Panc1 (cell line): Measurements from ENCODE around the gene ATP1B3. TPM values are rescaled to one million over a fixed set of nuclear protein-coding genes. Genes with fewer than 3 reads are reported as not detected.

ENCODE experiments used
- ATAC-seq: fragments of 200-7000 bp; cut with Tn5 transposase; 2 replicates; pipeline ENCODE4 v1.9.1; 2020; ENCODE audit warnings: mild to moderate bottlenecking, moderate library complexity
- BruUV-seq: library from RNA; stranded (reverse); fragments of 400-500 nt; replicated peaks from 2 replicates; lab custom pipeline; 2021; lab: Mats Ljungman, UMichigan
- CTCF ChIA-PET: fragments of 300-600 bp; sonication (Branson Sonifier 250); formaldehyde crosslinking; loops from one replicate; lab custom pipeline; 2022; ENCODE audit warnings: antibody characterized with exemption; lab: Charles Lee
- POLR2A ChIA-PET: fragments of 300-600 bp; sonication (Branson Sonifier 250); formaldehyde crosslinking; loops from one replicate; lab custom pipeline; 2022; ENCODE audit warnings: antibody characterized with exemption; lab: Charles Lee
- DNase-seq: peaks from one replicate; pipeline ENCODE4 v3.0.0-alpha.2; 2010; ENCODE audit warnings: low read depth, low spot score
- H3K27ac ChIP-seq: 2 replicates; pipeline ENCODE4 v1.5.1; 2011; ENCODE audit warnings: mild to moderate bottlenecking, low read length, inconsistent platforms
- H3K27me3 ChIP-seq: fragments of 200-500 bp; sonication (Bioruptor generic); 2 replicates; pipeline ENCODE4 v1.6.0; 2014; ENCODE audit warnings: low read length, inconsistent platforms; ENCODE audit not compliant: control insufficient read depth, insufficient read depth
- H3K36me3 ChIP-seq: fragments of 200-500 bp; sonication (Bioruptor generic); 2 replicates; pipeline ENCODE4 v1.5.1; 2014; ENCODE audit warnings: inconsistent platforms, mild to moderate bottlenecking, low read length, moderate library complexity; ENCODE audit not compliant: control insufficient read depth, insufficient read depth
- H3K4me1 ChIP-seq: 2 replicates; pipeline ENCODE4 v1.5.1; 2011; ENCODE audit warnings: inconsistent platforms, mild to moderate bottlenecking, low read length, moderate library complexity; ENCODE audit not compliant: control insufficient read depth, insufficient read depth
- H3K4me3 ChIP-seq, 2 experiments: 2 replicates each; pipeline ENCODE4 v1.5.1; 2011 to 2012; ENCODE audit warnings: low read depth in 2 of 2, low read length in 2 of 2, mild to moderate bottlenecking in 2 of 2, inconsistent platforms in 1 of 2, moderate library complexity in 1 of 2
- H3K9me3 ChIP-seq: fragments of 200-500 bp; sonication (Bioruptor generic); 2 replicates; pipeline ENCODE4 v1.5.1; 2014; ENCODE audit warnings: low read depth, mild to moderate bottlenecking, inconsistent platforms, low read length, moderate library complexity; ENCODE audit not compliant: control insufficient read depth, insufficient read depth
- POLR2AphosphoS5 ChIP-seq: IDR thresholded peaks from 2 replicates; pipeline ENCODE4 v1.6.1; 2012; ENCODE audit warnings: mild to moderate bottlenecking, low read depth, low read length, moderate library complexity
- SIN3A ChIP-seq: IDR thresholded peaks from 2 replicates; pipeline ENCODE4 v1.6.1; 2012; ENCODE audit warnings: low read depth, mild to moderate bottlenecking, low read length, moderate library complexity, borderline replicate concordance; ENCODE audit not compliant: insufficient read depth
- TCF7L2 ChIP-seq: IDR thresholded peaks from 2 replicates; pipeline ENCODE4 v1.6.1; 2011; ENCODE audit warnings: mild to moderate bottlenecking, low read depth, low read length, inconsistent platforms
- in situ Hi-C: cut with HindIII; loops from 2 replicates; pipeline ENCODE4 v1.10.0; 2016; ENCODE audit warnings: low sequenced_read_pairs, low pct_unique_long_range_greater_than_20kb
- intact Hi-C: fragments of 100-400 bp; cut with micrococcal nuclease; formaldehyde crosslinking; loops from one replicate; pipeline ENCODE4 v1.10.0; 2022; ENCODE audit not compliant: unreplicated experiment
- total RNA-seq: library from RNA; stranded (reverse); gene quantifications from one replicate; pipeline ENCODE4 v1.2.1, GENCODE V29; 2021; ENCODE audit not compliant: unreplicated experiment
- TF ChIP-seq, protein P1 (sequence below): fragments of 450-650 bp; IDR thresholded peaks from 2 replicates; pipeline ENCODE4 v1.5.1; 2017; ENCODE audit warnings: mild to moderate bottlenecking
- TF ChIP-seq, protein P2 (sequence below), 2 experiments: IDR thresholded peaks; 2 replicates each; pipeline ENCODE4 v1.6.1; 2011 to 2012; ENCODE audit warnings: low read depth in 2 of 2, control low read depth in 1 of 2, low read length in 1 of 2, mild to moderate bottlenecking in 1 of 2, moderate library complexity in 1 of 2; ENCODE audit not compliant: insufficient read depth in 1 of 2

The ATP1B3 gene
- total RNA-seq, 1 experiment from 2014 or later: 201 TPM

GRCh38 chr3:141844812-141845211 lies 31.6 kb upstream of the ATP1B3 start:
- ChIA-PET CTCF (no interaction called here), POLR2A (no interaction called here)
- Histone ChIP-seq H3K4me1 (no peaks in the 10 kb centered on the region), H3K9me3 (no peaks in the 10 kb centered on the region), H3K27ac (no peak overlapping the region), H3K4me3 (no peak overlapping the region), H3K36me3 (no peaks in the 10 kb centered on the region), H3K27me3 (no peaks in the 10 kb centered on the region)
- no peak for DNase-seq
- intact Hi-C loops (no loop called here), in situ Hi-C loops (no loop called here)
- BruUV-seq: no TSS peak
- TF ChIP-seq, protein P1, sequence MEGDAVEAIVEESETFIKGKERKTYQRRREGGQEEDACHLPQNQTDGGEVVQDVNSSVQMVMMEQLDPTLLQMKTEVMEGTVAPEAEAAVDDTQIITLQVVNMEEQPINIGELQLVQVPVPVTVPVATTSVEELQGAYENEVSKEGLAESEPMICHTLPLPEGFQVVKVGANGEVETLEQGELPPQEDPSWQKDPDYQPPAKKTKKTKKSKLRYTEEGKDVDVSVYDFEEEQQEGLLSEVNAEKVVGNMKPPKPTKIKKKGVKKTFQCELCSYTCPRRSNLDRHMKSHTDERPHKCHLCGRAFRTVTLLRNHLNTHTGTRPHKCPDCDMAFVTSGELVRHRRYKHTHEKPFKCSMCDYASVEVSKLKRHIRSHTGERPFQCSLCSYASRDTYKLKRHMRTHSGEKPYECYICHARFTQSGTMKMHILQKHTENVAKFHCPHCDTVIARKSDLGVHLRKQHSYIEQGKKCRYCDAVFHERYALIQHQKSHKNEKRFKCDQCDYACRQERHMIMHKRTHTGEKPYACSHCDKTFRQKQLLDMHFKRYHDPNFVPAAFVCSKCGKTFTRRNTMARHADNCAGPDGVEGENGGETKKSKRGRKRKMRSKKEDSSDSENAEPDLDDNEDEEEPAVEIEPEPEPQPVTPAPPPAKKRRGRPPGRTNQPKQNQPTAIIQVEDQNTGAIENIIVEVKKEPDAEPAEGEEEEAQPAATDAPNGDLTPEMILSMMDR: no peak
- no peak for TF ChIP-seq TCF7L2
- TF ChIP-seq, protein P2, sequence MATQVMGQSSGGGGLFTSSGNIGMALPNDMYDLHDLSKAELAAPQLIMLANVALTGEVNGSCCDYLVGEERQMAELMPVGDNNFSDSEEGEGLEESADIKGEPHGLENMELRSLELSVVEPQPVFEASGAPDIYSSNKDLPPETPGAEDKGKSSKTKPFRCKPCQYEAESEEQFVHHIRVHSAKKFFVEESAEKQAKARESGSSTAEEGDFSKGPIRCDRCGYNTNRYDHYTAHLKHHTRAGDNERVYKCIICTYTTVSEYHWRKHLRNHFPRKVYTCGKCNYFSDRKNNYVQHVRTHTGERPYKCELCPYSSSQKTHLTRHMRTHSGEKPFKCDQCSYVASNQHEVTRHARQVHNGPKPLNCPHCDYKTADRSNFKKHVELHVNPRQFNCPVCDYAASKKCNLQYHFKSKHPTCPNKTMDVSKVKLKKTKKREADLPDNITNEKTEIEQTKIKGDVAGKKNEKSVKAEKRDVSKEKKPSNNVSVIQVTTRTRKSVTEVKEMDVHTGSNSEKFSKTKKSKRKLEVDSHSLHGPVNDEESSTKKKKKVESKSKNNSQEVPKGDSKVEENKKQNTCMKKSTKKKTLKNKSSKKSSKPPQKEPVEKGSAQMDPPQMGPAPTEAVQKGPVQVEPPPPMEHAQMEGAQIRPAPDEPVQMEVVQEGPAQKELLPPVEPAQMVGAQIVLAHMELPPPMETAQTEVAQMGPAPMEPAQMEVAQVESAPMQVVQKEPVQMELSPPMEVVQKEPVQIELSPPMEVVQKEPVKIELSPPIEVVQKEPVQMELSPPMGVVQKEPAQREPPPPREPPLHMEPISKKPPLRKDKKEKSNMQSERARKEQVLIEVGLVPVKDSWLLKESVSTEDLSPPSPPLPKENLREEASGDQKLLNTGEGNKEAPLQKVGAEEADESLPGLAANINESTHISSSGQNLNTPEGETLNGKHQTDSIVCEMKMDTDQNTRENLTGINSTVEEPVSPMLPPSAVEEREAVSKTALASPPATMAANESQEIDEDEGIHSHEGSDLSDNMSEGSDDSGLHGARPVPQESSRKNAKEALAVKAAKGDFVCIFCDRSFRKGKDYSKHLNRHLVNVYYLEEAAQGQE (IDR thresholded peaks at IDR 0.05; ENCODE audit: insufficient read depth in 1 of 2, low read depth in 2 of 2, low read length in 1 of 2): no peak
- no peak for TF ChIP-seq POLR2AphosphoS5
- TF ChIP-seq SIN3A: no peak
- ATAC-seq: no peak

DNA sequence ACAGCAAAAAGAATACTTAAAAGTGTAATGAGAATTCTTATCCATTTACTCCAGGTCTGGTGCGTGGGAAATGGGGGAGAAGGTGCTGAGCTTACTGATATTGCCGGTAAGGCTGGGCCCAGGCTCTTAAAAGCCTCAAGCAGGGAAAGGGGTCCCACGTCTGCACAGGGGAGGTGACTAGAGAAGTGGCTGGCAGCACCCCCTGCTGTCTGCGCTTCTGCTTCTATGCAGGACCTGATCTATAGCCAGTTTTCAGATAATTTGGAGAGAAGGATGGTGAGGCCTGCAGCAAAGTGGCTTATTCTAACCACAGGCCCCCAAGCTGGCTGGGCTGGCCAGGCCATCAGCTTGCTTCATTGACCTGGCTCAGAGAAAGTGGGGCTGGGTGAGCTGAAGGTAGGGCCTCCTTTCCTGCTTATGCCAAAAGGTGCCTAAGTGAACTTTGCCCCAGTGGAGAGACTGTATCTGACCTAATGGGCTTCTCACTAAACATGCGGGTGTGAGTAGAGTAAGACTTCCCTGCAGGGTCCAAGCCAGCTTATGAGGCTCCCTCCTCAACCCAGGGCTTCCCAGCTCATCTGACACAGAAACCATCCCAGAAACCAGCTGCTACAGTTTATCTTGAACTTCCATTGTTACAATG lies 30.9 kb upstream of the ATP1B3 start:
- DNase-seq (no peak), ATAC-seq (no peak)
- Histone ChIP-seq H3K36me3 (no peaks in the 10 kb centered on the region), H3K27ac (no peak overlapping the region), H3K9me3 (no peaks in the 10 kb centered on the region), H3K4me1 (no peaks in the 10 kb centered on the region), H3K27me3 (no peaks in the 10 kb centered on the region), H3K4me3 (no peak overlapping the region)
- BruUV-seq: no TSS peak
- in situ Hi-C loops: no loop called here
- TF ChIP-seq POLR2AphosphoS5 (no peak), TCF7L2 (no peak), SIN3A (no peak)
- TF ChIP-seq, protein P1: no peak
- TF ChIP-seq, protein P2 (IDR thresholded peaks at IDR 0.05; ENCODE audit: insufficient read depth in 1 of 2, low read depth in 2 of 2, low read length in 1 of 2): no peak
- POLR2A ChIA-PET: no interaction called here
- intact Hi-C loops: no loop called here
- CTCF ChIA-PET: no interaction called here
